Measurements from ENCODE around the gene P2RX7.
"Not testable (repeated sequence)": the region's sequence is repeated elsewhere in the genome, so short reads cannot be mapped to it uniquely, and the experiment has no call there.

P2RX7 gene

GRCh38 chr12:121226871-121227270 lies 94.2 kb downstream of the P2RX7 start:
- not testable (repeated sequence) for H3K9ac ChIP-seq (ENCODE audit: low read depth, low read length); H3K4me1 ChIP-seq (ENCODE audit: control insufficient read depth, insufficient read depth, low read length)

GRCh38 chr12:121227294-121227693 lies 94.6 kb downstream of the P2RX7 start:
- H3K4me1 ChIP-seq (ENCODE audit: control insufficient read depth, insufficient read depth, low read length): no peaks in the 10 kb centered on the region
- H3K9me3 ChIP-seq (replicated peaks; ENCODE audit: low read length): no peaks in the 10 kb centered on the region
- no peak overlapping the region for H3K4me3 ChIP-seq (ENCODE audit: low read length)
- H3K27me3 ChIP-seq (ENCODE audit: control insufficient read depth, insufficient read depth, low read length): no peaks in the 10 kb centered on the region
- no peak overlapping the region for H3K9ac ChIP-seq (ENCODE audit: low read depth, low read length)
- no peak overlapping the region for H3K4me2 ChIP-seq (ENCODE audit: low read length)
- no peaks in the 10 kb centered on the region for H3K36me3 ChIP-seq (ENCODE audit: insufficient read depth, low read length)

More at GRCh38 chr12:121226871-121227270, 94.2 kb downstream of the P2RX7 start:
- H3K4me3 ChIP-seq (ENCODE audit: low read length); H3K4me2 ChIP-seq (ENCODE audit: low read length); H3K9me3 ChIP-seq (replicated peaks; ENCODE audit: low read length); H3K27me3 ChIP-seq (ENCODE audit: control insufficient read depth, insufficient read depth, low read length); H3K36me3 ChIP-seq (ENCODE audit: insufficient read depth, low read length): not testable (repeated sequence)

GRCh38 chr12:121228919-121229665 lies 96.4 kb downstream of the P2RX7 start:
- Histone ChIP-seq H3K4me2 (ENCODE audit: low read length) (no peak overlapping the region), H3K9me3 (replicated peaks; ENCODE audit: low read length) (no peaks in the 10 kb centered on the region), H3K36me3 (ENCODE audit: insufficient read depth, low read length) (no peaks in the 10 kb centered on the region), H3K9ac (ENCODE audit: low read depth, low read length) (no peak overlapping the region), H3K27me3 (ENCODE audit: control insufficient read depth, insufficient read depth, low read length) (no peaks in the 10 kb centered on the region), H3K4me3 (ENCODE audit: low read length) (no peak overlapping the region), H3K4me1 (ENCODE audit: control insufficient read depth, insufficient read depth, low read length) (no peaks in the 10 kb centered on the region)

GRCh38 chr12:121229826-121230537 lies 97.3 kb downstream of the P2RX7 start:
- not testable (repeated sequence) for H3K9ac ChIP-seq (ENCODE audit: low read depth, low read length); H3K27me3 ChIP-seq (ENCODE audit: control insufficient read depth, insufficient read depth, low read length); H3K4me2 ChIP-seq (ENCODE audit: low read length); H3K36me3 ChIP-seq (ENCODE audit: insufficient read depth, low read length); H3K4me3 ChIP-seq (ENCODE audit: low read length); H3K4me1 ChIP-seq (ENCODE audit: control insufficient read depth, insufficient read depth, low read length); H3K9me3 ChIP-seq (replicated peaks; ENCODE audit: low read length)

GRCh38 chr12:121230538-121230907 lies 97.8 kb downstream of the P2RX7 start:
- Histone ChIP-seq H3K36me3 (ENCODE audit: insufficient read depth, low read length) (no peaks in the 10 kb centered on the region), H3K4me2 (ENCODE audit: low read length) (no peak overlapping the region), H3K9ac (ENCODE audit: low read depth, low read length) (no peak overlapping the region), H3K4me1 (ENCODE audit: control insufficient read depth, insufficient read depth, low read length) (no peaks in the 10 kb centered on the region), H3K9me3 (replicated peaks; ENCODE audit: low read length) (no peaks in the 10 kb centered on the region), H3K27me3 (ENCODE audit: control insufficient read depth, insufficient read depth, low read length) (no peaks in the 10 kb centered on the region), H3K4me3 (ENCODE audit: low read length) (no peak overlapping the region)

- no peak overlapping the region for H3K4me2 ChIP-seq (ENCODE audit: low read length)
- H3K9me3 ChIP-seq (replicated peaks; ENCODE audit: low read length): no peaks in the 10 kb centered on the region
- no peaks in the 10 kb centered on the region for H3K27me3 ChIP-seq (ENCODE audit: control insufficient read depth, insufficient read depth, low read length)
- H3K4me1 ChIP-seq (ENCODE audit: control insufficient read depth, insufficient read depth, low read length): no peaks in the 10 kb centered on the region
- no peaks in the 10 kb centered on the region for H3K36me3 ChIP-seq (ENCODE audit: insufficient read depth, low read length)
- no peak overlapping the region for H3K9ac ChIP-seq (ENCODE audit: low read depth, low read length)
- no peak overlapping the region for H3K4me3 ChIP-seq (ENCODE audit: low read length)
Measured at GRCh38 chr12:121232163-121232562, 99.5 kb downstream of the P2RX7 start.

- Histone ChIP-seq H3K4me2 (ENCODE audit: low read length) (no peak overlapping the region), H3K4me3 (ENCODE audit: low read length) (no peak overlapping the region), H3K9me3 (replicated peaks; ENCODE audit: low read length) (no peaks in the 10 kb centered on the region), H3K4me1 (ENCODE audit: control insufficient read depth, insufficient read depth, low read length) (no peaks in the 10 kb centered on the region), H3K9ac (ENCODE audit: low read depth, low read length) (no peak overlapping the region), H3K36me3 (ENCODE audit: insufficient read depth, low read length) (no peaks in the 10 kb centered on the region), H3K27me3 (ENCODE audit: control insufficient read depth, insufficient read depth, low read length) (no peaks in the 10 kb centered on the region)
Measured at GRCh38 chr12:121232977-121233627, 100.4 kb downstream of the P2RX7 start.

GRCh38 chr12:121233628-121234020 lies 100.9 kb downstream of the P2RX7 start:
- Histone ChIP-seq H3K9ac (ENCODE audit: low read depth, low read length) (no peak overlapping the region), H3K36me3 (ENCODE audit: insufficient read depth, low read length) (no peaks in the 10 kb centered on the region), H3K4me2 (ENCODE audit: low read length) (no peak overlapping the region), H3K9me3 (replicated peaks; ENCODE audit: low read length) (no peaks in the 10 kb centered on the region), H3K4me3 (ENCODE audit: low read length) (no peak overlapping the region), H3K27me3 (ENCODE audit: control insufficient read depth, insufficient read depth, low read length) (no peaks in the 10 kb centered on the region), H3K4me1 (ENCODE audit: control insufficient read depth, insufficient read depth, low read length) (no peaks in the 10 kb centered on the region)

GRCh38 chr12:121236776-121237175 lies 104.1 kb downstream of the P2RX7 start:
- Histone ChIP-seq H3K27me3 (ENCODE audit: control insufficient read depth, insufficient read depth, low read length) (no peaks in the 10 kb centered on the region), H3K9me3 (replicated peaks; ENCODE audit: low read length) (no peaks in the 10 kb centered on the region), H3K4me1 (ENCODE audit: control insufficient read depth, insufficient read depth, low read length) (peaks cover 10% of the 10 kb centered on the region), H3K4me2 (ENCODE audit: low read length) (no peak overlapping the region), H3K36me3 (ENCODE audit: insufficient read depth, low read length) (peaks cover 9% of the 10 kb centered on the region), H3K4me3 (ENCODE audit: low read length) (no peak overlapping the region), H3K9ac (ENCODE audit: low read depth, low read length) (no peak overlapping the region)

- peaks cover 10% of the 10 kb centered on the region for H3K4me1 ChIP-seq (ENCODE audit: control insufficient read depth, insufficient read depth, low read length)
- H3K36me3 ChIP-seq (ENCODE audit: insufficient read depth, low read length): peaks cover 10% of the 10 kb centered on the region
- no peak overlapping the region for H3K4me2 ChIP-seq (ENCODE audit: low read length)
- no peak overlapping the region for H3K9ac ChIP-seq (ENCODE audit: low read depth, low read length)
- no peak overlapping the region for H3K4me3 ChIP-seq (ENCODE audit: low read length)
- no peaks in the 10 kb centered on the region for H3K9me3 ChIP-seq (replicated peaks; ENCODE audit: low read length)
- no peaks in the 10 kb centered on the region for H3K27me3 ChIP-seq (ENCODE audit: control insufficient read depth, insufficient read depth, low read length)
Measured at GRCh38 chr12:121237415-121237814, 104.7 kb downstream of the P2RX7 start.

All from skeletal muscle satellite cell (primary cell).